ENCODE data around the gene FNBP1.

- no peak for TF ChIP-seq CTCF (IDR thresholded peaks at IDR 0.05; ENCODE audit: low read length)
- no peak for TF ChIP-seq EZH2phosphoT487 (IDR thresholded peaks at IDR 0.05; ENCODE audit: low read length)
These were observed 154.5 kb downstream of the FNBP1 start for GRCh38 chr9:129888293-129889121.
